ENCODE measurements around the gene CYSTM1.

Gene CYSTM1

DNA sequence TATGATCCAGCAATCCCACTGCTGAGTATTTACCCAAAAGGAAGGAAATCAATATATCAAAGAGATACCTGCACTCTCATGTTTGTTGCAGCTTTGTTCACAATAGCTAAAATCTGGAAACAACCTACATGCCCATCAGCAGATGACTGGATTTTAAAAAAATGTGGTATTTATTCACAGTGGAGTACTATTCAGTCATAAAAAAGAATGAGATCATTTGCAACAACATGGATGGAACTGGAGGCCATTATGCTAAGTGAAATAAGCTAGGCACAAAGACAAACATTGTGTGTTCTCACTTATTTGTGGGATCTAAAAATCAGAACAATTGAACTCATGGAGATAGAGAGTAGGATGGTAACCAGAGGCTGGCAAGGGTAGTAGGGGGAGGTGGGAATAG is 33.1 kb downstream of the CYSTM1 start:
- DNase-seq (ENCODE audit: low read depth): no peak

DNA sequence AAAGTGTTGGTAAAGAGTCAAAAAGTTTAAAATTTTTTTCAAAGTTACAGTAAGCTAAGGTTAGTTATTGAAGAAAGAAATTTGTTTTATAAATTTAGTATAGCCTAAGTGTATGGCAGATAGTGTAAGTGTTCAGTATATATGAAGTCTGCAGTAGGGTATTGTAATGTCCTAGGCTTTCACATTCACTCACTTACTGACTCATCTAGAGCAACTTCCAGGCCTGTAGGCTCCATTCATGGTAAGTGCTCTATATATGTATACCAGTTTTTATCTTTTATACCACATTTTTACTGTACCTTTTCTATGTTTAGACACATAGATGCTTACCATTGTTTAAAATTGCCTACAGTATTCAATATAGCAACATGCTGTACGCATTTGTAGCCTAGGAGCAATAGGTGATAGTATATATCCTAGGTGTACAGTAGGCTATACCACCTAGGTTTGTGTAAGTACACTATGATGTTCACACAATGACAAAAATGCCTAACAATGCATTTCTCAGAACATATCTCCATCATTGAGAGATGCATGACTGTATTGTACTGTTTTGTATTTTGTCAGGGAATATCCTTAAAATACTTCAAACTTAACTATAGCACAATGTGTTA is 38.5 kb downstream of the CYSTM1 start:
- peak; percentile 15 for DNase-seq (ENCODE audit: low read depth)

DNA sequence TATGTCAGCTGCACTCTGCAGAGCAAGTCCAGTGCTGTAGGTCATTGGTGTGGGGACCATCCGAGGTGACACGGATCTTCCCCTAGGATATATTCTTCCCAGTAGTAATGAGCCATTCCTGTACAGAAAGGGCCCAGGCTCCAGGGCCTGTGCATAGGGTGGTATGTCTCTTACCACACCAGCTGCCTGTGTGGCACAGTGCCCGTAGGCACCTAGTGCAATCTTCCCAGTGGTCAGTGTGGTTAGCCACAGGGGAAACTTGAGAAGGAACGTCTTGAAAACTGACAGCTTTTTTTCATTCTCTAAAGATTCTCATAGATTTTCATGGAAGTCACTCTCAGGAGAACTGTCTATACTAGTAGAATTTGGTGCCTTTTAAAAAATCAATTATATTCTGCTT is 39.8 kb downstream of the CYSTM1 start:
- peak; percentile 62 for DNase-seq (ENCODE audit: low read depth)

DNA sequence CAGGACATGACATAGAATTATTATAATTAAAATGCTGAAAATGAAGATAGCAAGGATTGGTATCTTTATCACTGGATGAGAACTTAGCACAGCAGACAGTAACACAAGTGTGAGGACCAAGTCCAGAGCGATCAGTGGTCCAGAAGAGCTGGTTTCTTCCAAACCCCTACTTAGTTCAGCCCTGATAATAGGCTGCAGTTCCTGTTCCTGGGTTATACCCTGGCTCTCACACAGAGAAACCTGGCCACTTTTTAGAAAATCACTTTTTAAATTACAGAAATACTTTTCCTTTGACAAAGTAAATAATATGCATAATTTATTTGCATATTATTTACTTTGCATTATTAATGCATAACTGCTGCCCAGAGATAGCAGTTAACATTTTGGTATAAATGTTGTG is 40.3 kb downstream of the CYSTM1 start:
- no peak for DNase-seq (ENCODE audit: low read depth)

DNA sequence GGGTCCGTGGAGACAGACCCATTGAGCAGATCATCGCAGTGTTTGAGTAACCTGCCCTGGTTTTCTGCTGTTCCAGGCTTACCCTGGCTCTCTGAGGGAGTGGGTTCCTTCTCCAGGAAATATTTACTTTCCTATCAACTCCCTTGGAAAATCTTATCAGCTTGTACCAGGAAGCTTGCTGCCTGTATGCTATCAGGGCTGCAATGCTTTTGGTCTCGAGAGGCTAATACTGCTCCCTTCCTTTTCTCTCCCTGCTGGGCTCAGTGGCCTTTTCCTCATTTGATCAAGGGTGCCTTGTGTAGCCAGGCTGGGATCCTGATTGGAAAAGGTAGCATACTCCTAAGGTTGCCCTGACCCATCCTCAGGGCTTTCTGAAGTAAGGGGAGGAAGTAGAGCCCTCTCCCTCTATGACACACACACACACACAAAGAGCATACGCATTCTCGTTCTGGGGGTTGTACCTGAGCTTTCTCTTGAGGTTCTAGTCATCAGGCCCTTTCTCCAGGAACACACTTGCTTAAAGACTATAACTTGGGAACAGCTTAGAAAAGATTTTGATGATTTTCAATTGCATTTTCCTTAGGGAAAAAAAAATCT is 41.6 kb downstream of the CYSTM1 start:
- no peak for DNase-seq (ENCODE audit: low read depth)

DNA sequence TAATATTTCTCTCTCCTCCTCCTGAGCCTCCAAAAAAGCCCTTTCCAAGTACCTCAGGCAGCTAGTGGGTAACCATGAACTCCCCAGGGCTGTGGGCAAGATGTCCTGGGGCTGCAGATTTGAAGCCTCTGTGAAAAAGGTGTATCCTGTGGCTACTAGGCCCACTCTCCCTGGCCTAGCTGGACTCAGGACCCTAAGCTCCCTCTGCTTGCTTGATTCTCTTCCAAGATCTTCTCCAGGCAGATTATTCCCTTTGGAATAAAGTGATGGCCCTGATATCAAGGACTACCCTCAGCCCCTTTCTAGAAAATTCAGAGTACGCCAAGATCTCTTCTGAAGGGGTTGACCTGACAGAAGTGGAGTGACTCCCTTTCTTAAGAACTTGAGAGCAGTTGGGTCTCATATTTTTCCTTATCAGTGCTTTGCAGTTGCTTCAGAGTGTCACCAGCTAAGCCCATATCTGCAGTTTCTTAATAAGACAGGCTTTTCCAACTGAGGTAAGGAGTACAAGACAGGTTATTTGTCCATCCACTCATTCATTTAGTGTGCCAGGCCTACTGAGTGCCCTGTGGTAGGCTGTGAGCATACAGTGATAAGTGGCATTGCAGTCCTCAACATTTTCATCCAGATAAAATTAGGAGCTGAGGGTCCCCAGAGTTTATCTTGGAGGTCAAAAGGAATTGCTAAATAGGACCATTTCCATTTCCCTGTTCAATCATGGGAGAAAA is 42.5 kb downstream of the CYSTM1 start:
- no peak for DNase-seq (ENCODE audit: low read depth)

DNA sequence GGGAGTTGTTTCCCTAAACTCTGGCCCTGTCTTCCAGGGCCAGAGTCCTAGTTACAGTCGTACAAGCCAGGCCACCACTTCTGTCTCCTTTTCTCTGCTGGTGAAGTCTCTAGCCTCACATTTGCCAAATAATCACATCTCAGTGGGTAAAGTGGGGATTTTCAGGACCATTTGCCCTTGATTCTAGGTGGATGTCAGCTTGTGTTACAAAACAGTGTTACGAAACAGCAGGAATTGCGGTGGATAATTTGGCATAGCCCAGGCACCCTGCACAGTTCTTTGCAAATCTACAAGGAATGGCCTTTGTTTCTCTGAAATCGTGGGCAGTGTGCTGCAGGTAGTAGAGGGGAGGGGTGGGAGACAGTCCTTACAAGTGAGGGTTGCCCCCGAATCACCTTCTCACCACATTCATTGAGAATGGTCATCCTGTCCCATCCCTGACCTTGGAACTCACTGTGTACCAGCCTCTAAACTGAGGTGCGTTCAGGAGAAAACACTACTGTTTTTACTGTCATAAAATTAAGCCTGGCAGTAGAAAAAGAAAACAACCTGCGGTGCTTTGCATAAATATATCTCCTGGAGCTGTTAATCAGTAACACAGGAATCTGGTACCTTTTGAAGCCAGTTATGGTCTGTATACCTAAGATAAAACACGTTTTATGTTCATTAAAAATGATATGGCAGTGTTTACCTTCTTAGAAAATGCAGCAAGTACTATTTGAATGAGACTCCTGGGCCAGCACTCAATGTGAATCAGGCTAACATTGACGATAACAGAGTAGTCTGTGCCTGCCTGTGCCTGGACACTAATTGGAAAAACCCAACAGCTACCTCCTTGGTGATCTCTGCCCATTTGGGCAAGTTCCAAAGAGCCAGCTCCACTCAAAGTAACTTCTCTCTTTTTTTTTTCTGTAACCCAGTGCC is 44.3 kb downstream of the CYSTM1 start:
- DNase-seq (ENCODE audit: low read depth): no peak

DNA sequence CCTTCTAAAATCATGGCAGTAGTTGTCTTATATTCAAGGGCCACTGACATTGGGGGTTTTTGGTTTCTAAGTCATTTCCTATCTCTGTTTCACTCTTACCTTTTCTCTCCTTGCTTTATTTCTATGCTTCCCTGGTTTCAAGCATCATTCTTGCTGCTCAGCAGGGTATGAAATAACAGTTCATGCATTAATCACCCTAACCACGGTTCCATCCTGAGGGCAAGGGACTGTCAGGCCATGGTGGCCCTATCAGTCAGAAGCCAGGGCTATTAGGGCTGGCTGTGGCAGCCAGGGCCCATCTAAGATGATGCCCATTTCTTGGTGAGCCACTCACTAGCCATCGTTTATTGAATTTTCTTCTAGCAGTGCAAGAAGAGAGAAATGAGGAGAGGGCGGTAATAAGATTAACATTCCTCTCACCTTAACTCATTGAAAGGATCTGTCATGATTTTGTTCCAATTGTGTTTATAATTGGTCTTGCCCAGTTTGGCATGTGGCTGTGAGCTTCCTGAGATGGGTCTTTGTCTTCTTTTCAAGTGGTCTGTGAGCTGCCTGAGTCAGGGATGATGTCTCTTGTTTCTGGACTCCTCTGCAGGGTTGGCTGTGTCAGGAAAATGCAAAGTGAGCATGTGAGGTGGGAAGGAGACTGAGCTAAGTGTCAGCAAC is 45.2 kb downstream of the CYSTM1 start:
- DNase-seq (ENCODE audit: low read depth): peak; percentile 74

DNA sequence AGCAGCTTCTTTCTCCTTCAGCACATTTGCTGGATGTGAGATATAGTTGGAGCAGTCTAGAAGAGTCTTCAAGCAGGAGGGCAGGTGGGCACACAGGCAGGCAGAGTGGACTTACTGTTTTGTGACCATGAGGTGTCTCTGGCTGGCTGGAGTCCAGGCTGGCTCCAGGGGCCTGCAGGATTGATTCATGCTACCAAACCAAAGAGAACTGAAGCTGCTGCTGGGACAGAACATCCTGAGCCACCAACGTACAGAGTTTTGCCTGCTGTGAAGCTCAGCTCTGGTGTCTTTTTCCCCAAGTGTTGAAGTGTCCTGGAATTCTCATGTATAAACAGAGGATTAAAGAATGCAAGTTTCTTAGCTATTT is 45.7 kb downstream of the CYSTM1 start:
- peak; percentile 51 for DNase-seq (ENCODE audit: low read depth)

DNA sequence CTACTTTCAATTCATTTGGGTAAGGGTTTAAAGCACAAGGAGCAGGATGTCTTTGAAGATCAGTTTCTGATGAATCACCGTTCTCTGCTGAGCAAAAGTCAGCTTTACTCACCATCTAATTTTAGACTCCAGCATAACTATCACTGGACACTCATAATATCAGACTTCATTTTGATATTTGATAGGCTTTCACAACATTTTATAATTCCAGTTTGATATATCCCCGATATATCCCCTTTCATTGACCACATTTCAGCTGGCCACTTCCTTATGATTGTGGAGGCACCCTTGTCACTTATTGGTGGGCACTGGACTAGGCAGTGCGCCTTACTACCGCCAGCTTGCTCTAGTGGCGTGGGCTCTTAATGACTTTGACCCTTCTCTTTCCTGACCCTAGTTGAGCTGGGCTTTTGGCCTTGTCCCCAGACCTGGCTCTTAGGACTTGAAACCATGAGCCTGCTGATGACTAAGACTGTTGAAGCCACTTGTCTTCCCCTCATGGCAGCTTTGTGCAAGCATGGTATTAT is 46.8 kb downstream of the CYSTM1 start:
- peak; percentile 90 for DNase-seq (ENCODE audit: low read depth)

DNA sequence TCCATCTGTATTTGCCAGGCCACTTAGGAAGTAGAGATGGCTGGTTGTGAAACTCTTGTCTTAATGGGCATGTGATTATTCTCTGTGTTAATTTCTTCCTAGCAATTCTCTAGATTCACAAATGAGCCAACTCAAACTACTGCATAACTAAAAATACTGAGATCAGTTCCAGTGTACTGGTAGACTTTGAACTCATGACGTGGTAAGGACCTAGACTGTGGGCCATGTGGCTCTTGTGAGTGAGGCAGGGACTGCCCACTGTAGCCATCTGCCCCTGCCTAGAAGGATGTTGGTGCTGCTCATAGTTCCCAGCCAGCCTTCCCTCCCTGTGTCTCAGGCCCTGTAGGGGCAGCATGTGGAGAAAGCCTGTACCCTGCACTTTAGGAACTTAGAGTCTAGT is 47.4 kb downstream of the CYSTM1 start:
- DNase-seq (ENCODE audit: low read depth): no peak

DNA sequence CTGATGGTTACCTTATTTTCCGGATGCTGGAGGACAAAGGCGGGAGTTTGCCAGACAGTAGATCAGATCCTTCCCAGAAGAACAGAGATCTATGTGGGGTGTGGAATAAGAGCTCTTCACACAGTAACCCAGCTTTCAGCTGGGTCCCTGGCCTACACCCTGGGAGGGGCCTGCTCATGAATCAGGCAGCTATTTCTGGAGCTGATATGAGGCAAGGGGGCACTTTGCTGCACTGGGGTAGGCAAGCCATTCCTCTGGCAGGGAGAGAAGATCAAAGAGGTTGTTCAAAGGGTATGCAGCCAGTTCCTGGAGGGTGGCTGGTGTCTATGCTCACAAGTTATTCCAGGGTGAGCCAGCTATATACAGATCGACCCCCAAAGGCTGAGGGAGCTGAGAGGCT is 48.6 kb downstream of the CYSTM1 start:
- no peak for DNase-seq (ENCODE audit: low read depth)

DNA sequence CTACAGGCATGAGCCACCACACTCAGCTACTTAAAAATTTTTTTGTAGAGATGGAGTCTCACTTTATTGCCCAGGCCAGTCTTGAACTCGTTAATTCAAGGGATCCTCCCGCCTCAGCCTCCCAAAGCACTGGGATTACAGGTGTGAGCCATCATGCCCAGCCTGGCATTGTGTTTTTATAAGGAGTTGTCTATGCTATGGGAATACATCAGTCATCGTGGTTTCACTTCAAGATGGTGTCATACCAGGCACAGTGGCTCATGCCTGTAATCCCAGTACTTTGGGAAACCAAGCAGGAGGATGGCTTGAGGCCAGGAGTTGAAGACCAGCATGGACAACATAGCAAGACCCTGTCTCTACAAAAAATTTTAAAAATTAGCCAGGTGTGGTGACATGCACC is 49.7 kb downstream of the CYSTM1 start:
- DNase-seq (ENCODE audit: low read depth): peak; percentile 35

DNA sequence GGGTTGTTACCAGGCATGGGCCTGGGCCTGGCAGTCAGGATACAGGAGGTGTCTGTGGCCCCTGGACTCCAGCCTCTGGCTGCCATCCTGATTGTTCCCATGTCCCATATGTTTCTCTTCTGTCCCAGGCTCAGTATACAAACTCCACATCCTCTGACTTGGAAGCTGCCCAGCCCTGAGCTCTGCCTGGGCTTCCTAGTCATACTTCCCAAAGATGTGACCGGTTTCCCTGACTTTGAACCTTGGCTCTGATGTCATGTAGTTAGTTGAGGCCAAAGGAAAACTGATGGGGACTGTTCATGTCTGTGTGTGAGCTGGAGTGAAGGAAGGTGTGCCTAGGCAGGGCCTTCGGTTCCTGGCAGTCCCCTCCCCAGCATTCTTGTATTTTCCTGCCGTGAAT is 50.4 kb downstream of the CYSTM1 start:
- no peak for DNase-seq (ENCODE audit: low read depth)

DNA sequence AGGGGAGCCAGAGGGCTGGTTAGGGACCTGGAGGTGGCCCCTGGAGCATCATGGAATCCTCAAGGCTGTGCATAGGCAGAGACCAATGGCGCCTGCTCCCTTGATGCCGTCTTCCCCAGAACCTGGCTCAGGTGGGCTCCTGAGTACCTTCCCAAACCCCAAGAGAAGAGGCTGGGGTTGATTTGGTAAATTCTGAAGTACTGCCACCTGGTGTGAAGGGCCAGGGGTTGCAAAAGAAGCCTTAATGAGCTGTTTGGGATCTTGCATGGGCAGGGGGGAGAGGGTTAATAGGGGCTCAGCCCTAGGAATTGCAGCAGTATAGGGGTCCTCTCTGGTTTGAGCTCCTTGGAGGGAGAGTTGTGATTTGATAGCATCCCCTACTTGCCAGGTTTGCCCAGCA is 52.1 kb downstream of the CYSTM1 start:
- DNase-seq (ENCODE audit: low read depth): no peak

DNA sequence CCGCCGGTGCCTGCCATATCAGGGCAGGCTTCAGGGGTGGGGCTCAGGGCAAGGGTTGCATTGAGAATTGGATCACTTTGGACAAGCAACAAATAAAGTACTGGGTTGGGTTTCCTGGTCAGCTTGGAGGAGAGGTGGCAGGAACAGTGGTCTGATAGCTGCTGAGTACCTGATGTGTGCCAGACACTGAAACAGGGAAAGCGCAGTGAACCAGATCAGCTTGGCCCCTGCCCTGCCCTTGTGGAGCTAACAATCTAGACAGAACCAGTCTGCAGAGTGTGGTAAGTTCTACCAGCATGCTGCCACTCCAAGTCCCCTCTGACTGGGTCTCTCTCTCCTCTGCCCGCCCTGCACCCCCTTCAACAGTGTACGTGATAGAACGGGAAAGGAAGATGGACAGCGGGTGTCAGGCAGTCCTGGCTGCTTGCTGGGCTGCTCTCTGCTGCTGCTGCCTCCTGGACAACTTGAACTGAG is 53.4 kb downstream of the CYSTM1 start:
- no peak for DNase-seq (ENCODE audit: low read depth)

DNA sequence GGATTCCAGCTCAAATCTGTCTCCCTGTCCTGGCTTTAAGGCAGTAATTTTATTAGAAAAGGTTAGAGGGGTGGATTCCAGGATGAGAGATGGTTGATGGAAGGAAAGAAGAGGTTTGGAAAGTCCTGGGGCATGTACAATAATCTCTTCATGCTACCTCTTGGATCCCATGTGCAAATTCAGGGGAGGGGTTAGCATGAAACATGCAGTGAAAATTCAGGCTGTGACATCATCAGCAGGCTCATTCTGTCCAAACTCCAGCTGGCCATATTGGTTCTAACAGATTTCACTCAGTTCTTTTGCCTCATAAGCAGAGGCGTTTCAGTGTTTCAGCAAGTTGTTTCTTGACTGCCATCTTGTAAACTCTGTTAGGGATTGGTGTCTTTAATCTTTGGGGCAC is 55.4 kb downstream of the CYSTM1 start:
- DNase-seq (ENCODE audit: low read depth): no peak

DNA sequence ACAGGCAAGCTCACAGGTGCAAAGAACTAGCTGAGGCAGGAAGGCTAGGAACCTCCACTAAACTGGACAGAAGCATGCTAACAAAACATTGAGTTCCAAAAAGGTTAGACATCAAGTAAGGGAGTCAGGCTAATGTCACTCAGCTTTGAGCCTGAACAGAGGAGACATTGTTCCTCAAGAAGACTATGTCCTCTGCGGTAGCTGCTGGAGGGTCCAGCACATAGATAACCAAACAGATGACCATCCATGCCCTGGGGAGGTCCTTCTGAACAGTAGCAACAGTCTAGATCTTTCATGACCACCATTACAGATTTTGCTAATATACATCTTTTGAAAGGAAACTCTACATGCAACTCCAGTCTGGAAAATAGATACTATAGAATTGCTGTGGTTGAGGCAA is 57.7 kb downstream of the CYSTM1 start:
- no peak for DNase-seq (ENCODE audit: low read depth)

DNA sequence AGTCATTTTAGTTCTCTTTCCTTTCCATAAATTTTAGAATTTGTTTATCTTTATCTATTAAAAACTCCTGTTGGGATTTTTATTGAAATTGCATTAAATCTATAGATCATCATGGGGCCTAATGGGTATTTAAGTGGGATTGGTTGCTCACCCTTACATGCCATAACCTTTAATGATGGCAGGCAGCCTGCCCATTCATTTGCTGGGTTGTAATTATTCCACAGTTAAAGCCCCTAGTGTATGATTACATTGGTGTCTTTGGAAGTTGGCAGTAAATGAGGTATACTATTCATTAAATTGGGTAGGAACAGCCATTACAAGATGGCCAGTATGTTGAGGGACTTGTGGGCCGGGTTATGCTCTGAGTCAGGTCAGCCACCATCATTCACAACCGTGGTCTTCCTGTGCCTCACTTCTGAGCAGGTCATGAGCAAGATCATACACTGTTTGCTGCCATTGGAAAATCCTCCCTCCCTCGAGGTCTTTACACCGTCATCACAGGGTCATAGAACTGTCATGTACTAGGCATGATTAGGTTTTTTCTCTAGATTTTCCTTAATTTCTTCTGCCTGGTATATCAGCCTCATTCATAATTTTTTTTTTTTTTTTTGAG is 59.5 kb downstream of the CYSTM1 start:
- no peak for DNase-seq (ENCODE audit: low read depth)

DNA sequence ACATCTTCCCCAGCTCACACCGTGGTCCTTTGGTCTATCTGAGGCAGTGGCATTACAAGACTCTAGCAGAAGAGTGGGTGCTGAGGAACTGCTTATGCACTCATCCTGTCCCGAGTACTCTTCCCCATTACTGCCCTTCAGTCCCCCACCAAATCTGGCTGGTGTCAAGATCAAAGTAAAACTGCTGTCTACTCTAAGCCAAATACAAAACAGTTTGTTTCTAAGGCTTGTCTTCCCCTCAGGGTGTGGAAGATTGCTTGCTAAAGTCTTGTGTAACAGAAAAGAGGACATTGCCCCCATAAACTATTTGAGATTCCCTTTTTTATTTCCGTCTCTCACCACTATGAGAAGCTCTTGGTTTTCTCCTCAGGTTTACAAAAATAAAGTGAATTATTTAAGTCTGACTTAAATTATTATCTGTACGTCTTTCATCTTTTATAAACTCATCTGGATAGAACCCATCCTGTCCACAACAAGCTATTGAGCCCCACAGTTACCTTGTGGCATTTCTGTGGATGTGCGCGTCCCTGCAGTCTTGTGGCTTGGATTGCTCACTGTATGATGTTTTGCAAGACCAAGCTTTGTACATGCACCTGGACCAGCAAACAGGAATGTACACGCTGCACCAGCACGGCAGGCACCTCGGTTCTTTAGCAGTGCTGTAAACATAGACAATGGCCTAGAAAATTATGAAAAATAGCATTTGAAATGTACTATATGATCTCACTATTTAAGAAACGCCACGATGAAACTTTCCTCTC is 61.0 kb downstream of the CYSTM1 start:
- DNase-seq (ENCODE audit: low read depth): no peak

Data from ELR (cell line).